NOMO-1 treated with DMSO at 0.1 percent for 48 hours (cell line): ENCODE results near the gene TUBGCP2.
A peak's percentile ranks its signal among the peaks of the same experiment; 100 is the strongest.
"Not testable (repeated sequence)": the region's sequence is repeated elsewhere in the genome, so short reads cannot be mapped to it uniquely, and the experiment has no call there.

ENCODE experiments used
- DNase-seq: peaks from one replicate; lab custom pipeline; 2025; ENCODE audit not compliant: unreplicated experiment; lab: John Stamatoyannopoulos, UW

Gene TUBGCP2

DNA sequence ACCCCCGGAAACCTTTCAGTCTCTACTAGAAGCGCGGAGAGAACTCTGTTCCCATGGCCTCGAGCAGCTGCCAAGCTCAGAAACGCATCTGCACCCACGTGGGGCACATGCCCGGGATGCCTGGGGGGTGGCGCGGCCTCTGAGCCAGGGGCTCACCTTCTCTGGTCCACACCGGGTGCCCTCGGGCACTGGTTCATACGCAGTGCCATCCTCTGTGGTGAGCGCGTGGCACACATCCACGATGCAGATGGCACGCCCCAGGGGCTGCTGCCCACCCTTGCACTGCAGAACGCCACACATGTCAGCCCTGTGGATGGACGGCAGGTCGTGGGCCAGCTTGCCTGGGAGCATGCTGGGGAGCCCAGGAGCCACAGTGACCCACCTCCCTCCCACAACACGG is 38.5 kb downstream of the TUBGCP2 start:
- DNase-seq, result no peak

DNA sequence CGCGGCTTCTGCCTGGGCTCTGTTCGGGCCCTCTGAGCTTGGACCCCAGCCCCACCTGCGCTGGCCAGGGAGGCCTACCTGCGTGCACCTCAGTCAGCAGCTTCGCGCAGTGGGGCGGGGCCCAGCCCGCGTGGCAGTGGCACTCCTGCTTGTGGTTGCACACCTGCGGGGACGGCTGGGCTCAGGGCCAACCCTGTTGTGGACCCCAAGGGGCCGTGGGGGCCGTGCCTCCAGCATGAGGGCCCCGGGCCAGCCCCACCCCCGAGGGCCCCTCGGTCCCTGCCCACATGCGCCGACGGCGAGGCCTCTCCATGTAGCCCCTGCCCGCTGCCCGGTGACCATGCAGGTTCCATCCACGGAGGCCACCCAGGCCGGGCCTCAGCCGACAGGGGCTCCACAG is 39.3 kb downstream of the TUBGCP2 start:
- DNase-seq, result no peak

DNA sequence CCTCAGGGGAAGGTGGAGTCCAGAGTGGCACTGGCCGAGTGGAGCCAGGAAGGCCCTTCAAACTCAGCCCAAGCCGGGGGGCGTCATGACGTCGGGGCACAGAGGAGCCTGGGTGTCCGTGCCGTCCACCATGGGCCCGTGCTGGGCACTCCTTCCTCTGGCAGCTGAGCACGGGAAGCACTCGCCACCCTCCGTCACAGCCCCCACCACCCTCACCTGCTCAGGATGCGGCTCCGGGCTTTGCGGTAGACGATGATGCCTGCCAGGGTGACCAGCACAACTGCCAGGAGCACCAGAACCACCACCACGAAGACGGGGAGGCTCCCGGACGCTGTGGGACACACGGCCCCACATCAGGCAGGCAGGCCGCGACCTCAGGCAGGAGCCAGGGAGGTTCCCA is 40.1 kb downstream of the TUBGCP2 start:
- DNase-seq, result no peak

DNA sequence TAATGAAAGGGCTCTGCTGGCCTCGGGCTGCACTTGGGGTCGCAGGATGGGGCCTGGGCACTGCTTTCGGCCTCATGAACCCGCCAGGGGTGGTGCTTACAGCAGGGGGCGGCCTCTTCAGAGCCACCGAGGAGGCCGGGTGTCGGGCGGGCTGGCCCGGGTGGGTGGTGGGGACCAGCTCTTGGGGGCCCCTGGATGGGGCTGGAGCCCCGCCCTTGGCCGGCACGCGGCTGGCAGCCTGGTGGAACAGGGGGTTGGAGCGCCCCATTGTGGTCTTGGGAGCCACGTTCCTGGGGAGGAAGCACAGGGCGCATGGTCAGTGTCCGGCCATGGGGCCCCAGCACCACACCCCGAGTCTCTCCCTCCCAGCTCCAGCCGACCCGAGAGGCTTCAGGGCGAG is 40.8 kb downstream of the TUBGCP2 start:
- DNase-seq, result no peak

DNA sequence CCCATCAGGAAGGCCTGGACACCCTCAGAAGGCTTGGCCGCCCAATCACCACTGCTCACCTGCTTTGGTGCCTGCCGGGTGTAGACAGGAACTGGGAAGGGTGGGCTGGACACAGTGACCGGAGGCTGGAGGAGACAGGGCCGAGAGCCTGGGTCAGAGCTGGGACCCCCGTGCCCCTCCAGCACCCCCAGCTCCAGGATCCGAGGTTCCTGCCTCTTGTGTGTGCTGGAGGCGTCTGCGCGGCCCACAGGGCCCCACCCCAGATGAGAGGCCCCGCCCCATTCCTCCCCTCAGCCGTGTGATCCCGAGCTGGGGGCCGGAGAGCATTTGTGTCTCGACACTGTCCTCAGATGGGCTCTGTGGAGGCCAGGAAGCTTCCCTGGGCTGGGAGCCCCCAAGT is 41.4 kb downstream of the TUBGCP2 start:
- DNase-seq, result no peak

DNA sequence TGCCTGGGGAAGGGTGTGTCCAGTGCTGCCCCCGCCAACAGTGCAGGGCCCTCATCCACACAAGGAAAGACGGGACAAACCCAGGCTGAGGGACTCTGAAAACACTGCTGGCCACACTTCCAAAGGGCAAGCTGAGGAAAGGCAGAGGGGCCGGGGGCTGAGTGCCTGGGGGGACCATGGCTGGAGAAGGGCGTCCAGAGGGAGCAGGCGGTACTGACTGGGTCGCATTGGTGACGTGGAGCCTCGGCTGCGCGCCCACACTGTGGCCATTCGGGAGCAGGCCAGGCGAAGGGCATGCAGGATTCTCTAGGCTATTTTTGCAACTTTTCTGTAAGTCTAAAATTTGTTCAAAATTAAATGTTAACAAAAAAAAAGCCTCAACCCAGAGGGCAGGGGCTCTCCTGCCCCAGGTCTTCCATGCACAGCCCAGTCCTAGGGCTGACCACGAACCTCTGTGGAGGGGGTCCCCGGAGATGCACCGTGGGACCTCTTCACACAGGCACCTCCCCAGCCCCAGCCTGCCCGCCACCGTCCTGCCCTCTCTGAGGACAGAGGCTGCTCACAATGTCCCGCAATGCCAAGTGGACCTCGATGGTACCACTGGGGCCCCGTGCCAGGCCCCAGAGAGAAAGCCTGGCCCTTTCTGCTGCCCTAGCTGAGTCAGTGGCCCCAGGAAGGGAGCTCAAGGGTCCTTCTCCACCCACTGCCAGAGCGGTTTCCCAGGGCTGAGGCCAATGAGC is 42.4 kb downstream of the TUBGCP2 start:
- no peak for DNase-seq

DNA sequence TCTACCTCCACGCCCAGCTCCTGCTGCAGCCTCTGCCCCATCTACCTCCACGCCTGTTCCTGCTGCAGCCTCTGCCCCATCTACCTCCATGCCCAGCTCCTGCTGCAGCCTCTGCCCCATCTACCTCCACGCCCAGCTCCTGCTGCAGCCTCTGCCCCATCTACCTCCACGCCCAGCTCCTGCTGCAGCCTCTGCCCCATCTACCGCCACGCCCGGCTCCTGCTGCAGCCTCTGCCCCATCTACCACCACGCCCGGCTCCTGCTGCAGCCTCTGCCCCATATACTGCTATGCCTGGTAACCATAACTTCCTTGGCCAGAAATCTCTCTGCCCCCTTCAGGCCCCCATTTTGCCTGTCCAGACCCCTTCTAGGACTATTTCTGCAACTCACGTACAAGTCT is 43.6 kb downstream of the TUBGCP2 start:
- not testable (repeated sequence) for DNase-seq

DNA sequence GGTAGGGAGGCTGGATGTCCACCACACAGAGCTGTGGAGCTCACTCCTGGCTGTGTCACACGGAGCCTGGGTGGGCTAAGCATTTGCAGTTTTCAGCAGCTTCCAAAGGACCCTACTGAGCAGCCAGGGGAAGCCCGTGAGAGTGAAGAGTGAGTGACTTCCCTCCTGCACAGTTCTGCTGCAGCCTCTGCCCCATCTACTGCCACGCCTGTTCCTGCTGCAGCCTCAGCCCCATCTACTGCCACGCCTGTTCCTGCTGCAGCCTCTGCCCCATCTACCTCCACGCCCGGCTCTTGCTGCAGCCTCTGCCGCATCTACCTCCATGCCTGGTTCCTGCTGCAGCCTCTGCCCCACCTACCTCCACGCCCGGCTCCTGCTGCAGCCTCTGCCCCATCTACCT is 44.2 kb downstream of the TUBGCP2 start:
- peak; percentile 26 for DNase-seq

DNA sequence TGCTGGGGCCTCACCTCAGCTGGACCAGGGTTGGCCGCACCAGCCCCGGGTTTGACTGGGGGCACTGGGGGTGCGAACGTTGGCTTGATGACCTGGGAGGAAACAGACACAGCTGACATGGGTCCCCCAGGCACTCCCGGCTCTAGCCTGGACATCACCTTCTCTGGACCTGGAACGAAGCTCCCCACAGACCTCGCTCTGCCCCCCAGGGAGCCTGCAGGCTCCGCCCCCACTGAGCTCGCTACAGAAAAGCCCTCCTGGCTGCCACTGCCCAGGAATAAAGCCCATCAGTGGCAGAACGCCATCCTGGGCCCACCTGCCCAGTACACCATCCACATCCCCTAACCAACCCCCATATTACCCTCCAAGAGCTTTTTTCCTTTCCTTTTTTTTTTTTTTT is 45.0 kb downstream of the TUBGCP2 start:
- no peak for DNase-seq

DNA sequence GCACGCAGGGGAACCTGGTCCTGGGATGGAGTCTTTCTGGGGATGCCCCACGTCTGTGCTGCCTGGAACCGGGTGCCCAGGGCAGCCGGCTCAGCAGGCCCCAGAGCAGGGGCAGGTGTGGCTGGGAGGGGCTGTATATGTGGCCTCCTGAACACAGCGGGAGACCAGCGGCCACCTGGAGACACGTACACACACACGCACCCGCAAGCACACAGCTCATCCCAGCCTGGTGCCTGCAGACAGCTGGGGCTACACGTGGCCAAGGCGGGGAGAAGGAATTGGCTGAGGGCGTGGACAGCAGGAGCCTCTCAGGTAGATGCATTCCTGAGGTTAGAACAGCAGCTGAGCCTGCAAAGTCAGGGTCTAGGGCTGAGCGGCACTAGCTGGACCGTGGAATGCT is 46.0 kb downstream of the TUBGCP2 start:
- DNase-seq, result no peak

DNA sequence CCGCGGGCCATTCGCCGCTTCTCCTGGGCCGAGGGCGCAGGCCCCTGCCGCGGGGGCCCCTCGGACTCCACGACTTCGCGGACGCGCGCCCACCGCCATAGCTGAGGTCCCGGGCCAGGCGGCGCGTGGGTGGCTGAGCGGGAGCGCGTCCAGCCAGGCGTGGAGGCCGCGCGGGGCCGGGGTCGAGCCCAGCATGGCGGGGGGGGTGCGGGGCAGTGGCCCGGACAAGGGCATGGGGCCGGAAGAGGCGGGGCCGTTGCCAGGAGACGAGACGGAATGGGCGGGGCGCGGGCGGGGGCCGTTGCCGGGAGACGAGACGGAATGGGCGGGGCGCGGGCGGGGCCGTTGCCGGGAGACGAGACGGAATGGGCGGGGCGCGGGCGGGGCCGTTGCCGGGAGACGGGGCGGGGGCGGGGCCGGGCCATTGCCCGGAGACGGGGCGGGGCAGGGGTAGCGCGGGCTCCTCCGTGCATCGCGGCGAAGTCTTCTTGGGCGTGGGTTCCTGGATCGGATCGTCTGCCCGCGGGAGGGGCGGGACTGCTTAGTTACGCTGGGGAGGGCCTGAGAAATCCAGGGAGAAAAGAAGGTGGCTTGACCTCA is 46.8 kb downstream of the TUBGCP2 start:
- peak; percentile 57 for DNase-seq

DNA sequence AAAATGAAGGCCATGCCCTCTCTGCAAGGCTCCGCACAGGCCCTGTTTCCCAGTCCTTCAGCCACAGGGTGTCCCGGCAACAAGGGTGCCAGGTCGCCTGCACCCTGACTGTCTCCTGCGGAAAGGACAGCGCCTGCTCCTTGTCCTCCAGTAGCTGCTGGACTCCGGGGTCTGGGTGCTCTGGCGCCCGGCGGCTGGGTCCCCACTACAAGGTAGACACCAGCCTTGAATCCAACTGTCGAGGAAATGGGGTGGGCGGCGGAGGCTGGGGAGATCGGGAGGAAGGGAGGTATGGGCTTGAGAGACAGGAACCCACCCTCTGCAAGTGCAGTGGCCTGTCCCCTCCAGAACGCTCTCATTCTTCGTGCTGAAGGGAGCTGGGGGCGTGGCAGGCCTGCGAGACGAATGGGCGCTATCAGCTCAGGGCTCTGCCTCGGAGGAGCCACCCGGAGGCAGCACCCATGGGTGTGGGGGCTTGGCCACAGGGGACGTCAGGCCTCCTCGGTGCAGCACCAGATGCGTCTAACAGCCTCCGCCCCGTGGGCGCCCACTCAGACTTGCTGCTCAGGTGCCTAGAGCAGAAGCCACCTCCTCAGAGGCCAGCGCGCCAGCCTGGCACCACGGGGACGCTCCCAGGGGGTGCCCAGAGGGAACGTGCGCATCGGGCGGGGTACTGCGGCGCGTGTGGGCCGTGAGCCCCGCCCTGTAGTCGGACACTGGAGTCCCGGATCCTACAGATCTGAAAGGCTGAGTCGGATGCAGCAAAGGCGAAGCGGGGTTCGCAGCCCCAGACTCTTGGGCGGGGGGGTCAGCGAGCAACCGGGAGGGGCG is 47.6 kb downstream of the TUBGCP2 start:
- DNase-seq, result no peak

DNA sequence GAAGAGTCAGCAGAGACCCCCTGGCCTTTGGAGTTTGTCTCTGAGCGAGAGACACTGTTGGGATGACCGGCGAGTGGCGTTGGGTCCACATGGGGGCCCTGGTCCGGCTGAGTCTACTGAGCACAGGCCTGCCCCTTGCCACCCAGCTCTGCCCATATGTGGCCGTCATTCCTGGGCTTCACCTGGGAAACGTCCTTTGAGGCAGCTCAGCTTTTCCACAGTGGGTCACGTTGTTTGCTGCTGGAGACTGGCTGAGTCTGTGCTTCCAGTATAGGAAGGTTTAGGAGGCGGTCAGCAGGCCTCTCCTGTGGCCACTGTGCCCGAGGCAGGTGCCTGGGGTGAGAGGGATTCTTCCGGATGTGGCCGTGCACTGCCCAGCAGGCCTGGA is 49.1 kb downstream of the TUBGCP2 start:
- DNase-seq, result no peak

DNA sequence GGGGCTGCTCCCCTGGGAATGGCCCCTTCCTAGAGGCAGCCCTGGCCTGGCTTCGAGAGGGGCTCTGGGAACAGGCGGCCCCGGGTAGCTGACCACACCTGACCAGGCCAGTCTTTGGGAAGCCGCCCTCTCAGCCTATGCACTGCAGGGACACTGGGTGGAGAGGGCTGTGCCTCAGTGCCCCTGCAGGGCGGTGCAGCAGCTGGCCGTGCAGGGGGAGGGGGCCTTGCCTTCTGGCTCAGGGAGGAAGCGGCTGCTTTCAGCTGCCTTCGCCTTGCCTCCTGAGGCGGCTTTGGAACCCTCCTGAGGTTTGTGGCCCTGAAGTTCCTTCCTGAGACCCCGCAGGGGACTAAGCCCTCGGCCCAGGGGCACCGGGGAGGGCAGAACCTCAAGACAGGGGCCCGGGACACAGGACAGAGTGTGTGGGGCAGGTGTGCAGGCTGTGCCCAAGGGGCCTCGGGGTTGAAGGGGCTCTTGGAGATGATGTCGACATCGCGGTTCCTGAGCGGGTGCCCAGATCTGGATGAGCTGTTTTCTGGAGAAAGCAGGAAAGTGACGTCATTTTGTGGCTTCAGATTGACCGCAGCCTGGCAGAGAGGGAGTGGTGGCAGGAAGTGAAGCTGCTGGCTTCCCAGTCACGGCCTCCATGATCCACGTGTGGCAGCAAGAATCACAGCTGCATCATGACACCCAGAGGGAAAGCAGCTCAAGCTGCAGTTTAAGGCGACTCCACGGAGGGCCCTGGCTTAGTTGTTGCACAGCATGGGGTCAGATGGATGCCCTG is 49.7 kb downstream of the TUBGCP2 start:
- DNase-seq, result peak; percentile 93

DNA sequence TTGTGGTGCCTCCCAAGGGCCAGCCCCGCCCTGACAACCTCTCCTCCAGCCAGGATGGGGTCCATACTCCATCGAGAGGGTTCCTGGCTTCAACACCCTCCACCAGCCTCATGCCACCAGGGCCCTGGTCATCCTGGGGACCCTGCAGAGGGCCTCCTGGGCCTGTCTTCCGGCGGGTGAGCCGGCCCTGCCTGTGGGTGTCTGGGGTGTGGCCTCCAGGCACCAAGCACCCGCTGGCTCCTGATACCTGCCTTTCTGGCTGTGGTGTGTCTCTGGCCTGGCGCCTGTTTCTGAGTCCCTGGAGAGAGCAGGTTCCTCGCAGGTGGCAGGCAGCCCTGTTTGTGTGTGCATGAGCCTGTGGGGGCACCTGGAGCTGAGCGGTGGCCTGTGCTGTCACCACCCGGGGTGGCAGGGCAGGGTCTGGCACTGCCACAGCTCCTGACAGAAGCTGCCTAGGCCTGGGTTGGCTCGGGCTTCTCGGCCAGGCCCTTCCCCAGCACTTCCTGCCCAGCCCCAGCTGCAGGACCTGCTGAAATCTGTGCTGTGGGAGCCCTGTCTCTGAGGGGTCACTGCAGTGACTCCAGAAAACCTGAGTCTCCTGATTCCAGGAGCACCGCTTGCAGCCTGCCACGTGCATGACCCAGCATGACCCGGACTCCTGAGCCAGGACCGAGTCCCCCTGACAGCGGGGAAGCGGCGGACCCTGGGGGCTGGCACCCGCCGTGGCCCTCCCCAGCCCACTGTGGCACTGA is 50.4 kb downstream of the TUBGCP2 start:
- DNase-seq, result no peak

DNA sequence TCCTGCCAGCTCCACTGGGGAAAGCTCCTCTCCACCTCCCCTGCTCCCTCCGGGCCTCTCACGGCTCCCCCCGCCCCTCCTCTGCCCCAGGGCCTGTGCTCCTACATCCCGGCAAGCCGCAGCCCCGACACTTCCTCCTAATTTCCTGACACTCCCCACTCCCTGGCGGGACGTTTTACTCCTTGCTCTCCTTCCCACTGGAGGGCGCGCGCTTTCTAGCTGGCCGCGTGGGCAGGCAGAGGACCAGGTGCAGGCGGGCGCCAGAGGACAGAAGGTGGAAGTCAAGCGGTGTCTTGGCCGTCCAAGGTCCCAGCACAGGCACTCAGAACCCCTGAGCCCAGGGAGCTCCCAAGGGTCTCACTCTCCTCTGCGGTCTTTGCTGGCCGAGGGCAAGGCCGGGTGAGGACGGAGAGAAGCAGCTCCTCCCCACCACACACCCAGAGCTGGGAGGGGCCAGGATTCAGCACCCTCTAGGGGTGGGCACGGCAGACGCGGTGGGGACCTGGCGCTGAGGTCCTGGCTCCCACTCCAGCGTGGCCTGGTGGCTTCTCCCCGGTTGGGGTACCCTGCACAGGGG is 51.1 kb downstream of the TUBGCP2 start:
- no peak for DNase-seq

DNA sequence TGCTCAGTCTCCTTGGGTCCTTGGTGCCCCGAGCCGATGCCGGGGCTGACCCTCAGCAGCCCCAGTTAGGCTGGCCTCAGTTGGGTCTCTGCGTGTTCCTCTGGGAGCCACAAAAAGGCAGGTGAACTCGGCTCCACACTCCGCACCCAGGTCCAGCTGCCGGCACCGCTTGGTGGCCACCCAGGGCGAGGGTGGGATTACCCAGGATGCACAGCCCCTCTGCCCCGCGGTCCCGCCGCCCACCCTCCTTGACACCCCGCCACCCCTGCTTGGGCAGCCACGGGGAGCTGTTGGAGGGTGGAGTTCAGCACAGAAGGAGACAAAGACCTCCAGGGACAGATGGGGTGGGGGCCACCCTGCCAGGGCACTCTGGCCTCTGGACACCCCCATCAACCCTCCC is 53.3 kb downstream of the TUBGCP2 start:
- DNase-seq, result no peak

DNA sequence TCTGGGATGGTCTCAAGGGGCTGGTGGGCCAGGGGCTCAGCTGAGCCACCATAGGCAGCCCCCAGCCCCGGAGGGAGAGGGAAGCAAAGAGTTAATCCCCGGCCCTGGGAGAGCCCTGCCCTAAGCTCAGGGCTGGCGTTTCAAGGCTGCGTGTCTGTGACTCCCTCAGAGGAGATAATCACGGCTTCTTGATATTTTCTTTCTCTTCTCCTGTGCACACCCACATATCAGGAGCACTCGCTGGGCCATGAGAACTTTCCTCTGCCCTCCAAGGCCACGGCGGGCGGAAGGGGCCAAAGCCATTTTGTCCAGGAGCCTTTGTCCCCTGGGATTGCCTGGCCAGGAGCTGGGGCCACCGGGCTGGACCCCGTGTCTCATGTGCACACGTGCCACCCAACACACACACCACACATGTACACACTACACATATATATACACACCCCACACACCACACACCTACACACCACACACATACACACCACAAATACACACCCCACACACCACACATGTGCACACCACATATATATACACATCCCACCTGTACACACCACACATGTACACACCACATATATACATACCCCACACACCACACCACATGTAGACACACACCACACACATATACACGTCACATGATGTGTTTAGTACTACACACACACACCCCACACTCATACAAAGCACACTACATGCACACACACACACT is 54.1 kb downstream of the TUBGCP2 start:
- DNase-seq, result no peak

DNA sequence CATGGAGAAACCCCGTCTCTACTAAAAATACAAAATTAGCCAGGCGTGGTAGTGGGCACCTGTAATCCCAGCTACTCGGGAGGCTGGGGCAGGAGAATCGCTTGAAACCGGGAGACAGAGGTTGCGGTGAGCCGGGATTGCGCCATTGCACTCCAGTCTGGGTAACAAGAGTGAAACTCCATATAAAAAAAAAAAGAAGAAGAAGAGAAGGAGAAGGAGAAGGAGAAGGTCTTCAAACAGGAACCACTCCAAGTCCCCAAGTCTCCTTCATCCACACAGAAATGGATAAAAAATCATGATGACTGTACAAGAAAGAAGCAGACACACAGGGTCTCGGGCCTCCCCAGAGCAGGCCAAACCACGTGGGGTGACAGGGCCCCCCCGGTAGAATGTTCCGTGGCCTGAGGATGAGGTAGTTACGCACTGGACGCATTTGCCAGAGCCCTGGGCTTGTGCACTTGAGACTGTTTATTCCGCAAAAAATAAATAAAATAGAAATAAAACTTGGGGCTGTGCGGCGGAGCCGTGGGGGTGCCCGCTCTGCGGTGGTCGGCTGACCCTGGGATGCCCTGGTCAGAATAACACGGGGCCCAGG is 55.2 kb downstream of the TUBGCP2 start:
- DNase-seq, result peak; percentile 75
